H9 (cell line): ENCODE results near the gene ASMT. TPM values are rescaled to one million over a fixed set of nuclear protein-coding genes. Genes with fewer than 3 reads are reported as not detected.

ENCODE experiments used
- DNase-seq: peaks from one replicate; pipeline ENCODE4 v3.0.0-alpha.2; 2017
- H2AFZ ChIP-seq: one replicate; pipeline ENCODE4 v1.6.1; 2013; ENCODE audit warnings: mild to moderate bottlenecking, low read length, control low read depth, moderate library complexity
- H2AK5ac ChIP-seq: 2 replicates; pipeline ENCODE4 v1.6.1; 2013; ENCODE audit warnings: low read length, control low read depth, mixed read lengths; ENCODE audit not compliant: insufficient read length
- H2BK120ac ChIP-seq: one replicate; pipeline ENCODE4 v1.6.1; 2013; ENCODE audit warnings: low read depth, mild to moderate bottlenecking, low read length, control low read depth, inconsistent platforms; ENCODE audit not compliant: poor library complexity, severe bottlenecking
- H2BK12ac ChIP-seq: 2 replicates; pipeline ENCODE4 v1.6.1; 2013; ENCODE audit warnings: low read length, control low read depth, mixed read lengths, low read depth; ENCODE audit not compliant: insufficient read length
- H2BK15ac ChIP-seq: 2 replicates; pipeline ENCODE4 v1.6.1; 2013; ENCODE audit warnings: low read depth, low read length, control low read depth
- H2BK20ac ChIP-seq: one replicate; pipeline ENCODE4 v1.6.1; 2013; ENCODE audit warnings: low read depth, mild to moderate bottlenecking, low read length, control low read depth, inconsistent platforms; ENCODE audit not compliant: poor library complexity, severe bottlenecking
- H2BK5ac ChIP-seq: 2 replicates; pipeline ENCODE4 v1.6.1; 2013; ENCODE audit warnings: low read length, control low read depth, mixed read lengths; ENCODE audit not compliant: insufficient read length
- H3K14ac ChIP-seq: 2 replicates; pipeline ENCODE4 v1.6.1; 2013; ENCODE audit warnings: low read length, control low read depth; ENCODE audit not compliant: insufficient read depth
- H3K18ac ChIP-seq: 2 replicates; pipeline ENCODE4 v1.6.1; 2013; ENCODE audit warnings: low read depth, mild to moderate bottlenecking, mixed read lengths, low read length, control low read depth; ENCODE audit not compliant: insufficient read length
- H3K23ac ChIP-seq: 2 replicates; pipeline ENCODE4 v1.6.1; 2013; ENCODE audit warnings: low read length, control low read depth, mixed read lengths, low read depth; ENCODE audit not compliant: insufficient read length
- H3K23me2 ChIP-seq: 2 replicates; pipeline ENCODE4 v1.6.1; 2013; ENCODE audit warnings: low read depth, mild to moderate bottlenecking, mixed read lengths, low read length, control low read depth; ENCODE audit not compliant: insufficient read length, poor library complexity, severe bottlenecking
- H3K27ac ChIP-seq: 2 replicates; pipeline ENCODE4 v1.5.1; 2013; ENCODE audit warnings: low read length, control low read depth, mixed read lengths, low read depth; ENCODE audit not compliant: insufficient read length
- H3K27me3 ChIP-seq: 2 replicates; pipeline ENCODE4 v1.6.1; 2013; ENCODE audit warnings: low read length, control low read depth, inconsistent platforms; ENCODE audit not compliant: insufficient read depth
- H3K4ac ChIP-seq: 2 replicates; pipeline ENCODE4 v1.6.1; 2013; ENCODE audit warnings: low read depth, mild to moderate bottlenecking, control low read depth, inconsistent platforms, low read length, moderate library complexity
- H3K4me1 ChIP-seq: 2 replicates; pipeline ENCODE4 v1.6.1; 2013; ENCODE audit warnings: low read length, control low read depth, inconsistent platforms; ENCODE audit not compliant: insufficient read depth
- H3K4me2 ChIP-seq: 2 replicates; pipeline ENCODE4 v1.6.1; 2013; ENCODE audit warnings: low read length, control low read depth, mixed read lengths; ENCODE audit not compliant: insufficient read length, insufficient read depth
- H3K56ac ChIP-seq: 2 replicates; pipeline ENCODE4 v1.6.1; 2013; ENCODE audit warnings: low read depth, mild to moderate bottlenecking, mixed read lengths, low read length, control low read depth; ENCODE audit not compliant: insufficient read length
- H3K79me1 ChIP-seq: 2 replicates; pipeline ENCODE4 v1.6.1; 2013; ENCODE audit warnings: low read depth, mild to moderate bottlenecking, moderate library complexity, low read length, control low read depth, inconsistent platforms; ENCODE audit not compliant: insufficient read depth, poor library complexity, severe bottlenecking
- H3K79me2 ChIP-seq: 2 replicates; pipeline ENCODE4 v1.6.1; 2013; ENCODE audit warnings: low read length, control low read depth, inconsistent platforms; ENCODE audit not compliant: insufficient read depth
- H3K9ac ChIP-seq: 2 replicates; pipeline ENCODE4 v1.6.1; 2013; ENCODE audit warnings: low read length, control low read depth, mixed read lengths; ENCODE audit not compliant: insufficient read length; ENCODE audit errors: extremely low read depth
- H3K9me3 ChIP-seq: one replicate; pipeline ENCODE4 v1.6.1; 2013; ENCODE audit warnings: low read depth, low read length, inconsistent platforms; ENCODE audit not compliant: control insufficient read depth
- H3T11ph ChIP-seq: one replicate; pipeline ENCODE4 v1.6.1; 2013; ENCODE audit warnings: mild to moderate bottlenecking, low read length, control low read depth, inconsistent platforms
- H4K20me1 ChIP-seq: one replicate; pipeline ENCODE4 v1.6.1; 2013; ENCODE audit not compliant: control insufficient read depth, insufficient read length, insufficient read depth
- H4K5ac ChIP-seq: 2 replicates; pipeline ENCODE4 v1.6.1; 2013; ENCODE audit warnings: low read depth, mild to moderate bottlenecking, mixed read lengths, low read length, control low read depth; ENCODE audit not compliant: insufficient read length
- H4K8ac ChIP-seq: replicated peaks from 2 replicates; pipeline ENCODE4 v1.6.1; 2013; ENCODE audit warnings: low read length, control low read depth, mixed read lengths, low read depth; ENCODE audit not compliant: insufficient read length
- H4K91ac ChIP-seq: 2 replicates; pipeline ENCODE4 v1.6.1; 2013; ENCODE audit warnings: low read depth, mild to moderate bottlenecking, moderate library complexity, mixed read lengths, low read length, control low read depth; ENCODE audit not compliant: insufficient read length
- H3K27ac Mint-ChIP-seq, 3 experiments: 2 replicates in 2 of 3; 3 replicates in 1 of 3; pipeline ENCODE4 v1.8.0; 2020 to 2021; ENCODE audit warnings: mixed read lengths in 3 of 3, mild to moderate bottlenecking in 1 of 3, moderate library complexity in 1 of 3
- H3K27me3 Mint-ChIP-seq: 2 replicates; pipeline ENCODE4 v1.8.0; 2021; ENCODE audit warnings: low read depth, mild to moderate bottlenecking, moderate library complexity, mixed read lengths
- H3K36me3 Mint-ChIP-seq, 3 experiments: 2 replicates in 2 of 3; 3 replicates in 1 of 3; pipeline ENCODE4 v1.8.0; 2020 to 2021; ENCODE audit warnings: low read depth in 3 of 3, mixed read lengths in 3 of 3; ENCODE audit not compliant: insufficient read depth in 1 of 3
- H3K4me1 Mint-ChIP-seq, 2 experiments: 2 replicates each; pipeline ENCODE4 v1.8.0; 2020; ENCODE audit warnings: mixed read lengths in 2 of 2
- H3K4me3 Mint-ChIP-seq, 2 experiments: 2 replicates in 1 of 2; 3 replicates in 1 of 2; pipeline ENCODE4 v1.8.0; 2020 to 2021; ENCODE audit warnings: mild to moderate bottlenecking in 2 of 2, mixed read lengths in 2 of 2, moderate library complexity in 1 of 2
- H3K9me3 Mint-ChIP-seq, 2 experiments: 2 replicates in 1 of 2; 3 replicates in 1 of 2; pipeline ENCODE4 v1.8.0; 2020; ENCODE audit warnings: mild to moderate bottlenecking in 2 of 2, mixed read lengths in 2 of 2, moderate library complexity in 1 of 2
- whole genome bisulfite sequencing: extraction: QIAGEN DNeasy Blood & Tissue Kit; methylation state at CpG from one replicate; pipeline ENCODE4 v1.1.7; 2013; ENCODE audit warnings: missing lambda C conversion rate, low lambda C conversion rate, mixed read lengths; ENCODE audit not compliant: insufficient read length; ENCODE audit errors: extremely low coverage; 5-methylcytosine and 5-hydroxymethylcytosine counted together
- total RNA-seq: library from RNA; stranded (reverse); gene quantifications from 2 replicates; pipeline ENCODE4 v1.2.1, GENCODE V29; 2021
- TF ChIP-seq, protein P1 (sequence below): fragments of 200-600 bp; sonication (generic); conservative IDR thresholded peaks from 3 replicates; pipeline ENCODE4 v1.8.0; 2021; ENCODE audit warnings: antibody characterized with exemption, mild to moderate bottlenecking

Gene ASMT
- total RNA-seq, 1 experiment from 2014 or later, result 1.4 TPM

DNA sequence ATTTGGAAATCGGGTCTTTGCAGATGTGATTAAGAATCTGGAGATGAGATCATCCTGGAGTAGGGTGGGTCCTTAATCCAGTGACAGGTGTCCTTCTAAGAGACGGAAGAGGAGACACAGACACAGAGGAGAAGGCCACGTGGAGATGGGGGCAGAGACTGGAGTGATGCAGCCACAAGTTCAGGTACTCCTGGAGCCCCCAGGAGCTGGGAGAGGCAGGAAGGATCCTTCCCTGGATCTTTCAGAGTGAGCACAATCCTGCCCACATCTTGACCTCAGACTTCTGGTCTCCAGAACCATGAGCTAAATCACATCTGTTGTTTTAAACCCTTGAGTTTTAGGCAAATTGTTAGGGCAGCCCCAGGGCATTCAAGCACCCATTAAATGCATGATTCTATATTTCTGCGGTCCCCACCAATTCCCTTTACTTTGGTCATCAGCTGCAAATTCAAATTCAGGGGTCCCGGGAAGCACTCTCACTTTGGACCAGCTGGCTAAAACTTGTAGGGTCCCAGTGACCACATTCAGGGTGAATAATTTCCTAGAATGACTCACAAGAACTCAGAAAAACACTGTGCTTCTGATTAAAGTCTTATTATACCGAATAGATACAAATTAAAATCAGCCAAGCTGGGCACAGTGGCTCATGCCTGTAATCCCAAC is 36.2 kb upstream of the ASMT start:
- H3K27ac Mint-ChIP-seq, result no peak overlapping the region
- no peak for DNase-seq
- Histone ChIP-seq H4K8ac (no peak overlapping the region), H2AK5ac (no peak overlapping the region), H3K79me2 (no peaks in the 10 kb centered on the region), H3K23ac (no peak overlapping the region), H2BK5ac (no peak overlapping the region), H3K4me2 (no peak overlapping the region), H3K9me3 (no peaks in the 10 kb centered on the region), H2BK15ac (no peak overlapping the region), H2BK120ac (no peak overlapping the region), H2BK20ac (no peak overlapping the region), H3K4ac (no peak overlapping the region), H3K18ac (no peak overlapping the region), H3K79me1 (no peaks in the 10 kb centered on the region), H3T11ph (no peak overlapping the region), H3K23me2 (no peaks in the 10 kb centered on the region), H3K56ac (no peak overlapping the region), H2BK12ac (no peak overlapping the region), H3K27me3 (no peaks in the 10 kb centered on the region), H3K9ac (no peak overlapping the region), H4K91ac (no peak overlapping the region), H4K5ac (no peak overlapping the region), H3K27ac (no peak overlapping the region), H3K4me1 (no peaks in the 10 kb centered on the region), H2AFZ (no peak overlapping the region), H3K14ac (no peak overlapping the region; the same call in 1 of the 2 replicates), H4K20me1 (no peaks in the 10 kb centered on the region)
- H3K9me3 Mint-ChIP-seq, result peaks cover 7 to 12% of the 10 kb centered on the region in 2 experiments; a peak in 4 of 5 replicates
- H3K4me1 Mint-ChIP-seq, result peaks cover 0 to 5% of the 10 kb centered on the region in 2 experiments; a peak in 1 of 4 replicates
- TF ChIP-seq, protein P1, sequence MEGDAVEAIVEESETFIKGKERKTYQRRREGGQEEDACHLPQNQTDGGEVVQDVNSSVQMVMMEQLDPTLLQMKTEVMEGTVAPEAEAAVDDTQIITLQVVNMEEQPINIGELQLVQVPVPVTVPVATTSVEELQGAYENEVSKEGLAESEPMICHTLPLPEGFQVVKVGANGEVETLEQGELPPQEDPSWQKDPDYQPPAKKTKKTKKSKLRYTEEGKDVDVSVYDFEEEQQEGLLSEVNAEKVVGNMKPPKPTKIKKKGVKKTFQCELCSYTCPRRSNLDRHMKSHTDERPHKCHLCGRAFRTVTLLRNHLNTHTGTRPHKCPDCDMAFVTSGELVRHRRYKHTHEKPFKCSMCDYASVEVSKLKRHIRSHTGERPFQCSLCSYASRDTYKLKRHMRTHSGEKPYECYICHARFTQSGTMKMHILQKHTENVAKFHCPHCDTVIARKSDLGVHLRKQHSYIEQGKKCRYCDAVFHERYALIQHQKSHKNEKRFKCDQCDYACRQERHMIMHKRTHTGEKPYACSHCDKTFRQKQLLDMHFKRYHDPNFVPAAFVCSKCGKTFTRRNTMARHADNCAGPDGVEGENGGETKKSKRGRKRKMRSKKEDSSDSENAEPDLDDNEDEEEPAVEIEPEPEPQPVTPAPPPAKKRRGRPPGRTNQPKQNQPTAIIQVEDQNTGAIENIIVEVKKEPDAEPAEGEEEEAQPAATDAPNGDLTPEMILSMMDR, result no peak
- no CpG with 5 or more reads among the region's 6 CpGs for WGBS
- peaks cover 3% of the 10 kb centered on the region; the same call in 1 of the 2 replicates for H3K27me3 Mint-ChIP-seq
- no peak overlapping the region for H3K4me3 Mint-ChIP-seq
- H3K36me3 Mint-ChIP-seq, result no peaks in the 10 kb centered on the region
